Measurements from ENCODE around the gene LMAN1L. TPM values are rescaled to one million over a fixed set of nuclear protein-coding genes. Genes with fewer than 3 reads are reported as not detected.
A peak's percentile ranks its signal among the peaks of the same experiment; 100 is the strongest.

The LMAN1L gene
- polyA plus RNA-seq, 1 donor from 2014 or later, result not detected

DNA sequence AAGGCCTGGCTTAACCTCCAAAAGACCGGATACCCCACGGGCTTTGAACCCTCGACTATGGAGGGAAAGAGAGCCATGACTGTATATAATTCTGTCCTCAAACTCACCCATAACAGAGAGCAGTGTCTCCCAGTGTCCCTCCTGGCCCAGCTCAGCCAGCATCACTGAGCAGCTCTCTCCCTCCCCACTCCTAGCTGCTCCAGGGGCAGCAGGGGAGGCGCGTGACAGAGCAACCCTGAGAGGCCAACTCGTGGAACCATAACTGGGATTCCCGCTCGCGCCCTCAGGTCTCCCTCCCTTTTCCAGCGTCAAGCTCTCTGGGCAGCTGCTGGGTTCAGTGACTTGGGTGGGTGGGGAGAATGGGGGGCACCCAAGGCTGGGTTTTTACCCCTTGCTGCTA, 13.2 kb downstream of the LMAN1L start:
- no peak overlapping the region for H3K9ac ChIP-seq (ENCODE audit: low read length)
- H4K20me1 ChIP-seq (ENCODE audit: insufficient read depth), result no peaks in the 10 kb centered on the region
- H3K27ac ChIP-seq (ENCODE audit: low read length), result no peak overlapping the region
- no peaks in the 10 kb centered on the region for H3K36me3 ChIP-seq (ENCODE audit: insufficient read depth, low read length)
- H3K9me2 ChIP-seq (ENCODE audit: insufficient read depth, low read length), result no peaks in the 10 kb centered on the region
- no peaks in the 10 kb centered on the region for H3F3A ChIP-seq (ENCODE audit: insufficient read depth, low read length, poor library complexity, severe bottlenecking)
- H3K27me3 ChIP-seq (ENCODE audit: insufficient read depth, low read depth, low read length), result peaks cover 50% of the 10 kb centered on the region
- TF ChIP-seq TAF1 (IDR thresholded peaks at IDR 0.05; ENCODE audit: low read depth), result no peak
- TF ChIP-seq EZH2 (IDR thresholded peaks at IDR 0.05; ENCODE audit: borderline replicate concordance, insufficient read depth, low read length, poor library complexity, severe bottlenecking), result no peak
- TF ChIP-seq EP300 (conservative IDR thresholded peaks at IDR 0.05; ENCODE audit: poor library complexity, severe bottlenecking), result no peak
- TF ChIP-seq MXI1 (conservative IDR thresholded peaks at IDR 0.05; ENCODE audit: poor library complexity, severe bottlenecking), result no peak
- no peak for TF ChIP-seq POLR2AphosphoS5 (IDR thresholded peaks at IDR 0.05)
- TF ChIP-seq SMC3 (conservative IDR thresholded peaks at IDR 0.05; ENCODE audit: poor library complexity), result no peak
- TF ChIP-seq, protein P1, sequence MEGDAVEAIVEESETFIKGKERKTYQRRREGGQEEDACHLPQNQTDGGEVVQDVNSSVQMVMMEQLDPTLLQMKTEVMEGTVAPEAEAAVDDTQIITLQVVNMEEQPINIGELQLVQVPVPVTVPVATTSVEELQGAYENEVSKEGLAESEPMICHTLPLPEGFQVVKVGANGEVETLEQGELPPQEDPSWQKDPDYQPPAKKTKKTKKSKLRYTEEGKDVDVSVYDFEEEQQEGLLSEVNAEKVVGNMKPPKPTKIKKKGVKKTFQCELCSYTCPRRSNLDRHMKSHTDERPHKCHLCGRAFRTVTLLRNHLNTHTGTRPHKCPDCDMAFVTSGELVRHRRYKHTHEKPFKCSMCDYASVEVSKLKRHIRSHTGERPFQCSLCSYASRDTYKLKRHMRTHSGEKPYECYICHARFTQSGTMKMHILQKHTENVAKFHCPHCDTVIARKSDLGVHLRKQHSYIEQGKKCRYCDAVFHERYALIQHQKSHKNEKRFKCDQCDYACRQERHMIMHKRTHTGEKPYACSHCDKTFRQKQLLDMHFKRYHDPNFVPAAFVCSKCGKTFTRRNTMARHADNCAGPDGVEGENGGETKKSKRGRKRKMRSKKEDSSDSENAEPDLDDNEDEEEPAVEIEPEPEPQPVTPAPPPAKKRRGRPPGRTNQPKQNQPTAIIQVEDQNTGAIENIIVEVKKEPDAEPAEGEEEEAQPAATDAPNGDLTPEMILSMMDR (IDR thresholded peaks at IDR 0.05; ENCODE audit: poor library complexity, severe bottlenecking), result no peak
- TF ChIP-seq, protein P2, sequence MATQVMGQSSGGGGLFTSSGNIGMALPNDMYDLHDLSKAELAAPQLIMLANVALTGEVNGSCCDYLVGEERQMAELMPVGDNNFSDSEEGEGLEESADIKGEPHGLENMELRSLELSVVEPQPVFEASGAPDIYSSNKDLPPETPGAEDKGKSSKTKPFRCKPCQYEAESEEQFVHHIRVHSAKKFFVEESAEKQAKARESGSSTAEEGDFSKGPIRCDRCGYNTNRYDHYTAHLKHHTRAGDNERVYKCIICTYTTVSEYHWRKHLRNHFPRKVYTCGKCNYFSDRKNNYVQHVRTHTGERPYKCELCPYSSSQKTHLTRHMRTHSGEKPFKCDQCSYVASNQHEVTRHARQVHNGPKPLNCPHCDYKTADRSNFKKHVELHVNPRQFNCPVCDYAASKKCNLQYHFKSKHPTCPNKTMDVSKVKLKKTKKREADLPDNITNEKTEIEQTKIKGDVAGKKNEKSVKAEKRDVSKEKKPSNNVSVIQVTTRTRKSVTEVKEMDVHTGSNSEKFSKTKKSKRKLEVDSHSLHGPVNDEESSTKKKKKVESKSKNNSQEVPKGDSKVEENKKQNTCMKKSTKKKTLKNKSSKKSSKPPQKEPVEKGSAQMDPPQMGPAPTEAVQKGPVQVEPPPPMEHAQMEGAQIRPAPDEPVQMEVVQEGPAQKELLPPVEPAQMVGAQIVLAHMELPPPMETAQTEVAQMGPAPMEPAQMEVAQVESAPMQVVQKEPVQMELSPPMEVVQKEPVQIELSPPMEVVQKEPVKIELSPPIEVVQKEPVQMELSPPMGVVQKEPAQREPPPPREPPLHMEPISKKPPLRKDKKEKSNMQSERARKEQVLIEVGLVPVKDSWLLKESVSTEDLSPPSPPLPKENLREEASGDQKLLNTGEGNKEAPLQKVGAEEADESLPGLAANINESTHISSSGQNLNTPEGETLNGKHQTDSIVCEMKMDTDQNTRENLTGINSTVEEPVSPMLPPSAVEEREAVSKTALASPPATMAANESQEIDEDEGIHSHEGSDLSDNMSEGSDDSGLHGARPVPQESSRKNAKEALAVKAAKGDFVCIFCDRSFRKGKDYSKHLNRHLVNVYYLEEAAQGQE (IDR thresholded peaks at IDR 0.05; ENCODE audit: borderline replicate concordance), result no peak
- H3K4me2 ChIP-seq (ENCODE audit: low read length), result no peak overlapping the region
- no peaks in the 10 kb centered on the region for H3K79me2 ChIP-seq (replicated peaks; ENCODE audit: insufficient read depth, low read length)
- H3K9me3 ChIP-seq (ENCODE audit: low read length), result no peaks in the 10 kb centered on the region
- no peak overlapping the region for H3K4me3 ChIP-seq (ENCODE audit: low read length)
- no peak overlapping the region for H2AFZ ChIP-seq (ENCODE audit: low read depth, low read length)

- Histone ChIP-seq H3F3A (ENCODE audit: insufficient read depth, low read length, poor library complexity, severe bottlenecking) (no peaks in the 10 kb centered on the region), H4K20me1 (ENCODE audit: insufficient read depth) (no peaks in the 10 kb centered on the region), H3K79me2 (replicated peaks; ENCODE audit: insufficient read depth, low read length) (no peaks in the 10 kb centered on the region), H3K36me3 (ENCODE audit: insufficient read depth, low read length) (no peaks in the 10 kb centered on the region), H3K9me3 (ENCODE audit: low read length) (no peaks in the 10 kb centered on the region), H3K4me2 (ENCODE audit: low read length) (no peak within 1 kb of the TSS), H3K9ac (ENCODE audit: low read length) (no peak within 1 kb of the TSS), H2AFZ (ENCODE audit: low read depth, low read length) (no peak within 1 kb of the TSS), H3K4me3 (ENCODE audit: low read length) (no peak within 1 kb of the TSS), H3K9me2 (ENCODE audit: insufficient read depth, low read length) (no peaks in the 10 kb centered on the region), H3K27ac (ENCODE audit: low read length) (no peak within 1 kb of the TSS), H3K27me3 (ENCODE audit: insufficient read depth, low read depth, low read length) (peaks cover 50% of the 10 kb centered on the region)
- TF ChIP-seq, protein P2 (IDR thresholded peaks at IDR 0.05; ENCODE audit: borderline replicate concordance), result peak; percentile 25
- no peak for TF ChIP-seq TAF1 (IDR thresholded peaks at IDR 0.05; ENCODE audit: low read depth)
Measured at GRCh38 chr15:74826364-74826819, 13.8 kb downstream of the LMAN1L start, which contains the start of gene CPLX3. TSS of gene CPLX3 (plus strand) at chr15:74826627. CDS start at chr15:74826704, 77 bp downstream.

All from neural cell (in vitro differentiated cells).